GM23248 (cell line): ENCODE results near the gene KIRREL1. TPM values are rescaled to one million over a fixed set of nuclear protein-coding genes. Genes with fewer than 3 reads are reported as not detected.

Experiments
- DNase-seq: peaks from one replicate; pipeline ENCODE4 v3.0.0-alpha.2; 2015
- H2AFZ ChIP-seq: fragments of 200-600 bp; sonication (generic); 2 replicates; pipeline ENCODE4 v1.6.1; 2016; ENCODE audit warnings: antibody characterized with exemption
- H3F3A ChIP-seq: fragments of 200-600 bp; sonication (generic); 2 replicates; pipeline ENCODE4 v1.6.1; 2016; ENCODE audit warnings: mild to moderate bottlenecking, antibody characterized with exemption, mixed run types; ENCODE audit not compliant: insufficient read depth
- H3K27ac ChIP-seq: fragments of 200-600 bp; sonication (generic); 2 replicates; pipeline ENCODE4 v1.5.1; 2016; ENCODE audit warnings: mild to moderate bottlenecking
- H3K27me3 ChIP-seq: fragments of 200-600 bp; sonication (generic); replicated peaks from 2 replicates; pipeline ENCODE4 v1.6.1; 2016; ENCODE audit warnings: mild to moderate bottlenecking; ENCODE audit not compliant: insufficient read depth
- H3K36me3 ChIP-seq: fragments of 200-600 bp; sonication (generic); 2 replicates; pipeline ENCODE4 v1.6.1; 2016; ENCODE audit warnings: low read depth, mild to moderate bottlenecking
- H3K4me1 ChIP-seq: fragments of 200-600 bp; sonication (generic); 2 replicates; pipeline ENCODE4 v1.6.1; 2016; ENCODE audit warnings: mild to moderate bottlenecking; ENCODE audit not compliant: insufficient read depth
- H3K4me2 ChIP-seq: fragments of 200-600 bp; sonication (generic); one replicate; pipeline ENCODE4 v1.6.1; 2016; ENCODE audit warnings: mild to moderate bottlenecking; ENCODE audit not compliant: unreplicated experiment
- H3K4me3 ChIP-seq: fragments of 200-600 bp; sonication (generic); 2 replicates; pipeline ENCODE4 v1.5.1; 2016; ENCODE audit warnings: mild to moderate bottlenecking
- H3K79me2 ChIP-seq: fragments of 200-600 bp; sonication (generic); 2 replicates; pipeline ENCODE4 v1.6.1; 2016; ENCODE audit warnings: mild to moderate bottlenecking; ENCODE audit not compliant: insufficient read depth
- H3K9ac ChIP-seq: fragments of 200-600 bp; sonication (generic); 2 replicates; pipeline ENCODE4 v1.6.1; 2016; ENCODE audit warnings: mild to moderate bottlenecking
- H3K9me2 ChIP-seq: fragments of 200-600 bp; sonication (generic); 2 replicates; pipeline ENCODE4 v1.6.1; 2016; ENCODE audit warnings: mixed run types, mild to moderate bottlenecking, moderate library complexity; ENCODE audit not compliant: insufficient read depth
- H3K9me3 ChIP-seq: fragments of 200-600 bp; sonication (generic); one replicate; pipeline ENCODE4 v1.6.1; 2017; ENCODE audit warnings: low read depth
- H4K20me1 ChIP-seq: fragments of 200-600 bp; sonication (generic); 2 replicates; pipeline ENCODE4 v1.6.0; 2016; ENCODE audit not compliant: insufficient read depth
- EZH2 ChIP-seq: fragments of 200-600 bp; sonication (generic); IDR thresholded peaks from 2 replicates; pipeline ENCODE4 v1.6.1; 2018; ENCODE audit warnings: antibody characterized with exemption, mild to moderate bottlenecking; ENCODE audit not compliant: insufficient read depth, poor library complexity, severe bottlenecking
- EZH2phosphoT487 ChIP-seq: fragments of 200-600 bp; sonication (generic); IDR thresholded peaks from 2 replicates; pipeline ENCODE4 v1.6.1; 2018; ENCODE audit warnings: antibody characterized with exemption, moderate library complexity, mild to moderate bottlenecking, low read depth; ENCODE audit not compliant: insufficient read depth
- WGBS, 2 experiments: methylation state at CpG; one replicate each; pipeline ENCODE4 v1.1.6; 2015 to 2017; ENCODE audit warnings: low lambda C conversion rate in 2 of 2, low coverage in 1 of 2; ENCODE audit errors: missing lambda C conversion rate in 2 of 2; 5-methylcytosine and 5-hydroxymethylcytosine counted together
- in situ Hi-C: fragments of 300-500 bp; cut with MboI; formaldehyde crosslinking; loops from 2 replicates; pipeline ENCODE4 v1.15.0; 2020
- polyA plus RNA-seq: library from polyadenylated mRNA; unstranded; fragments of >200 nt; fragmentation: Nextera tagmentation; extraction: Ambion mirVana; gene quantifications from 2 replicates; pipeline ENCODE4 v1.2.1, GENCODE V29; 2016
- total RNA-seq: library from RNA; depleted of rRNA; stranded (reverse); fragments of >200 nt; shearing (Covaris generic); gene quantifications from 2 replicates; pipeline ENCODE4 v1.2.3, GENCODE V29; 2014

Gene KIRREL1
- total and polyA plus RNA-seq, 2 experiments from 2014 or later = 33.7 to 108 TPM

DNA sequence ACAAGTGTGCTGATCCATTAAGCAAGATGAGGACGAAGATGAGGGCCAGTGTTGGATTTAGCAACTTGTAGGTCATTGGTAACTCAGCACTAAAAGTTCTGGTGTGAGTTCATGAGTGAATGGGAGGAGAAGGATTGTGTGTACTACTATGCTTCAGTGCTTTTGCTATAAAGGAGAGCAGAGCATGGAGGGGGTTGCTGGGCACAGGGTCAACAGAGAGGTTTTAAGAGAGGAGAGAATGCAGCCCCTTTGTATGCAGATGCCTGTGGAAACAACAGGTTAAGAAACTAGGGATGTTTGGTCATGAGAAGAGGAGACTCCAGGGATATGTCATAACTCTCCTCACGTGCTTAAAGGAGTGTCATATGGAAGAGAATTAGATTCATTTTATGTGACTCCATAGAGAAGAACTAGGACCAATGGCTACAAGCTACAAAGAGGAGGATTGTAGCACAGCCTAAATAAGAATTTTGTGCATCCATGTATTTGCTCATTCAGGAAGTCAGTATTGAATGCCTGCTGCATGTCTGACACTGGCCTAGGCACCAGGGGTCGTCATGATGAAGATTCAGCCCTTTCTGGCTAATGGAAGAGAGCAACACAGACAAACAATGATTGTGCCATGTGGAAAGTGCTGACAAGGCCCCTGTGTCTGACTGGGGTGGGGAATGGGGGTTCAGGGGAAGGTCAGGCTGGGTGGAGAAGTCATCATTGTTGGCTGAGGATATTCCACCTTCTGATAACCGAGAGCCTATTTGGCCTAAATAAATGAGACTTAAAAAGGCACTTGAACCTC, 53.5 kb downstream of the KIRREL1 start:
- Histone ChIP-seq H3K27me3 (no peaks in the 10 kb centered on the region), H3K9me2 (no peaks in the 10 kb centered on the region), H3K4me3 (no peak overlapping the region), H3F3A (0 out of 2 replicates have a peak, but pooled peaks cover 8% of the 10 kb centered on the region), H3K9me3 (no peaks in the 10 kb centered on the region), H3K9ac (no peak overlapping the region), H3K27ac (no peak overlapping the region), H3K4me1 (peaks cover 15% of the 10 kb centered on the region), H3K36me3 (no peaks in the 10 kb centered on the region), H2AFZ (no peak overlapping the region), H4K20me1 (peaks cover 26% of the 10 kb centered on the region), H3K4me2 (no peak overlapping the region), H3K79me2 (peaks cover 100% of the 10 kb centered on the region)
- 32 to 36% methylated on average over 4 of the region's 4 CpGs for WGBS, 2 experiments
- in situ Hi-C loops = no loop called here
- DNase-seq = no peak
- no peak for TF ChIP-seq EZH2
- no peak for TF ChIP-seq EZH2phosphoT487

DNA sequence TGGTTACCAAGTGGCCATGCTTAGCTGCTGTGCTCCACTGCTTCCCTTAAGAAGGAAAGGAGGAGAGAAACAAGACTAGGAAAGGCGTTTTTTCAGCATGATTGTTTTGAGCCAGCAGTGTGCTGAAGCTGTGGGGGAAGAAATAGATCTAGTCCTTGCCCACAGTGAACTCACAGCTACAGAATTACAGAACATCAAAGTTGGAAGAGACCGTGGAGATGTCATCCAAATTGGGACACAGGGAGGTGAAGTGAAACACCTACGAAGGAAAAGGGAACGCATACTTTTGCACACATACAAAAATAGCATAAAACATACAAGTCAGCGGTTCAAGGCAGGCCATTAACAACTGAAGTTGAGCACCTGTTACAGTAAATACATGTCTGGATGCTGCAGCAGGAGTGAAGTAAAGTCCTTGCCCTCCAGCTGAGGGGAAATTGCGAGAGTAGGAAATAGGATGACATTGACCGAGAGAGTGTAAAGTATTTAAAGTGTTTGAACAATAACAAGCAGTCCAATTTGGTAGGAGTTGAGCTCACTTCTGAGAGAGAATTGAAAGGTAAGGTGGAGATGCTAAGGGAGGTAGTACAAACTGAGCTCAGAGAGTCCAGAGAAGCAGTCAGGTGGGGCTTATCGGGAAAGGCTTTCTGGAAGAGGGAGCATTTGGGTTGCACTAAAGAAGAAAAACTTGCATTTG, 55.1 kb downstream of the KIRREL1 start:
- Histone ChIP-seq H3K9ac (no peak overlapping the region), H4K20me1 (peaks cover 25% of the 10 kb centered on the region), H3K4me2 (no peak overlapping the region), H3K4me3 (no peak overlapping the region), H3K27me3 (no peaks in the 10 kb centered on the region), H3K27ac (no peak overlapping the region), H3K9me2 (no peaks in the 10 kb centered on the region), H3F3A (0 out of 2 replicates have a peak, but pooled peaks cover 8% of the 10 kb centered on the region), H3K79me2 (peaks cover 100% of the 10 kb centered on the region), H2AFZ (no peak overlapping the region), H3K9me3 (no peaks in the 10 kb centered on the region), H3K4me1 (peaks cover 21% of the 10 kb centered on the region), H3K36me3 (no peaks in the 10 kb centered on the region)
- TF ChIP-seq EZH2phosphoT487 (no peak), EZH2 (no peak)
- WGBS, 2 experiments = 97 to 99% methylated on average over 8 of the region's 8 CpGs
- DNase-seq = no peak
- in situ Hi-C loops = no loop called here

DNA sequence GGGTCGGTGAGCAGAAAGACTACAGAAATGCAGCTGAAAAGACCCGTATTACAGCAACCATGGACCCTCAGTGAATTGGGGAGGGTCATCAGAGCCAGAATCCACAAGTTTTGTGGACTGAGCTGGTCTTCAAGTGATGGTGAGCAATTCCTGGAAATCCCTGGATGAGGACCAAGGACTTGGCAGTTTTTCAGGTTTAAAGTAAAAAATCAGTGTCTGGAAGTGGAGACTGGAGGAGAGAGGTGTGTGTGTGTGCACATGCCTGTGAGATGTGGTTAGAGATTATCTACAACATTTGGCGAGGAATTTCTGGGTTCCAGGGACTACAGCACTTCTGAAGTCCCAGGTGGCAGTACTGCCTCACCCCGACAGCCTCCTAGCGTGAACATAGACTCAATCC, 56.4 kb downstream of the KIRREL1 start:
- Histone ChIP-seq H3K79me2 (peaks cover 98% of the 10 kb centered on the region), H3K4me1 (peaks cover 25% of the 10 kb centered on the region), H3K36me3 (no peaks in the 10 kb centered on the region), H3K4me2 (no peak overlapping the region), H3K27ac (no peak overlapping the region), H3K9me3 (no peaks in the 10 kb centered on the region), H4K20me1 (peaks cover 22% of the 10 kb centered on the region), H3K9me2 (no peaks in the 10 kb centered on the region), H3F3A (0 out of 2 replicates have a peak, but pooled peaks cover 8% of the 10 kb centered on the region), H3K27me3 (no peaks in the 10 kb centered on the region), H3K9ac (no peak overlapping the region), H3K4me3 (no peak overlapping the region), H2AFZ (no peak overlapping the region)
- TF ChIP-seq EZH2phosphoT487 = no peak
- TF ChIP-seq EZH2 = no peak
- WGBS, 2 experiments = 82 to 87% methylated on average over 5 of the region's 5 CpGs
- peak; percentile 32 for DNase-seq
- in situ Hi-C loops = no loop called here

DNA sequence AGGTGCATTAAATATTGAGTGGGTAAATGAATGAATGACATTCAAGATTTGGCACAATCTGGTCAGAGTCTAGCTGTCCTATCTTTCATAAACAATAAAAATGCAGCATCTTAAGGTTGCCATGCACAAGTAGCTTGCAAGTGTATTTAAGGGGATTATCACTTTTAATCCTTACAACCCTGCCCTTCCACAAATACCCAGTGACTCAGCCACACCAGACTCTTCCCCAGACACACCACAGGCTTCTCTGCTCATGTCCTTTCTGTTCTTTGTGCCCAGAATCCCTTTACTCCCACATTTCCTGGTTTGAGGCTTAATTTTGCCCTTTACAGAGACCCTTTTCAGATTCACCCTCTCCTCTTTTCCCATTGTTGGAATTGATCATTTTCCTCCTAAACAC, 59.8 kb downstream of the KIRREL1 start:
- no peaks in the 10 kb centered on the region for H3K27me3 ChIP-seq
- no peaks in the 10 kb centered on the region for H3K9me2 ChIP-seq
- H3K4me3 ChIP-seq = no peak overlapping the region
- H3K9me3 ChIP-seq = no peaks in the 10 kb centered on the region
- no peak overlapping the region for H3K27ac ChIP-seq
- peaks cover 21% of the 10 kb centered on the region for H4K20me1 ChIP-seq
- in situ Hi-C loops = no loop called here
- H3K4me2 ChIP-seq = no peak overlapping the region
- peaks cover 17% of the 10 kb centered on the region; the same call in 1 of the 2 replicates for H3K4me1 ChIP-seq
- no peak overlapping the region for H2AFZ ChIP-seq
- H3F3A ChIP-seq = 0 out of 2 replicates have a peak, but pooled peaks cover 8% of the 10 kb centered on the region
- H3K9ac ChIP-seq = no peak overlapping the region
- TF ChIP-seq EZH2 (no peak), EZH2phosphoT487 (no peak)
- H3K79me2 ChIP-seq = peaks cover 98% of the 10 kb centered on the region
- DNase-seq = peak; percentile 40
- no peaks in the 10 kb centered on the region for H3K36me3 ChIP-seq
